NB4 (cell line): ENCODE measurements around the gene LPP.

ENCODE experiments used
- POLR2A ChIP-seq: IDR thresholded peaks from 2 replicates; pipeline ENCODE4 v1.6.1; 2011; ENCODE audit warnings: mild to moderate bottlenecking; ENCODE audit not compliant: insufficient read length; ENCODE audit errors: extremely low read depth
- TF ChIP-seq, protein P1 (sequence below): IDR thresholded peaks from one replicate; pipeline ENCODE4 v1.5.1; 2012; ENCODE audit warnings: low read depth, low read length

DNA sequence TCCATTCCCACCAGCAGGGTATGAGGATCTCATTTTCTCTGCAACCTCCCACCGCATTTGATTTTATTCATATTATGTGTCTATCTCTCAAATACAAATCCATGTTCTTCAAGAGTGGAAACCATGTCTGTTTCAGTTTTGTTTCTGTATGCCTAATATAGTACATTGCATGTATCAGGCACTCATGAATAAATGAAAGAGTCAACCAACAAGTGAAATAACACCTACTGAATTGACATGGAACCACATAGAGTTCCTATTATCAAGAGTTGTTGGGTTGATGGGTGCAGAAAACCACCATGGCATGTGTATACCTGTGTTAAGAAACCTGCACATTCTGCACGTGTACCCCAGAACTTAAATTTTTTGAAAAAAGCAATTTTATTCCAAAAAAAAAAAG lies 466.8 kb downstream of the LPP start:
- TF ChIP-seq, protein P1, sequence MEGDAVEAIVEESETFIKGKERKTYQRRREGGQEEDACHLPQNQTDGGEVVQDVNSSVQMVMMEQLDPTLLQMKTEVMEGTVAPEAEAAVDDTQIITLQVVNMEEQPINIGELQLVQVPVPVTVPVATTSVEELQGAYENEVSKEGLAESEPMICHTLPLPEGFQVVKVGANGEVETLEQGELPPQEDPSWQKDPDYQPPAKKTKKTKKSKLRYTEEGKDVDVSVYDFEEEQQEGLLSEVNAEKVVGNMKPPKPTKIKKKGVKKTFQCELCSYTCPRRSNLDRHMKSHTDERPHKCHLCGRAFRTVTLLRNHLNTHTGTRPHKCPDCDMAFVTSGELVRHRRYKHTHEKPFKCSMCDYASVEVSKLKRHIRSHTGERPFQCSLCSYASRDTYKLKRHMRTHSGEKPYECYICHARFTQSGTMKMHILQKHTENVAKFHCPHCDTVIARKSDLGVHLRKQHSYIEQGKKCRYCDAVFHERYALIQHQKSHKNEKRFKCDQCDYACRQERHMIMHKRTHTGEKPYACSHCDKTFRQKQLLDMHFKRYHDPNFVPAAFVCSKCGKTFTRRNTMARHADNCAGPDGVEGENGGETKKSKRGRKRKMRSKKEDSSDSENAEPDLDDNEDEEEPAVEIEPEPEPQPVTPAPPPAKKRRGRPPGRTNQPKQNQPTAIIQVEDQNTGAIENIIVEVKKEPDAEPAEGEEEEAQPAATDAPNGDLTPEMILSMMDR: no peak
- TF ChIP-seq POLR2A: no peak
